HEK293 (cell line): ENCODE measurements around the gene TMEM60.

ENCODE experiments used
- CTCF ChIA-PET: fragments of 350-600 bp; formaldehyde crosslinking; extraction: SDS; loops from one replicate; lab custom pipeline; 2021; ENCODE audit warnings: antibody characterized with exemption; lab: Yijun Ruan, JAX
- POLR2A ChIA-PET: fragments of 300-600 bp; formaldehyde crosslinking; extraction: SDS; loops from one replicate; lab custom pipeline; 2020; ENCODE audit warnings: antibody characterized with exemption, inconsistent platforms; lab: Yijun Ruan, JAX
- H3K27ac ChIP-seq: fragments of 200-500 bp; sonication (Bioruptor generic); 2 replicates; pipeline ENCODE4 v1.5.1; 2014; ENCODE audit warnings: low read depth, low read length, control low read depth, inconsistent platforms; ENCODE audit errors: extremely low read depth
- H3K36me3 ChIP-seq, 2 experiments: fragments of 200-500 bp in 1 of 2; sonication (Bioruptor generic) in 1 of 2; 1 replicate in 1 of 2; 2 replicates in 1 of 2; pipeline ENCODE4 v1.5.1; 2014 to 2017; ENCODE audit warnings: inconsistent platforms in 2 of 2, low read length in 2 of 2; ENCODE audit not compliant: control insufficient read depth in 2 of 2, insufficient read depth in 1 of 2
- H3K4me1 ChIP-seq: fragments of 200-500 bp; sonication (Bioruptor generic); 2 replicates; pipeline ENCODE4 v1.5.1; 2014; ENCODE audit warnings: mild to moderate bottlenecking, low read length, inconsistent platforms; ENCODE audit not compliant: control insufficient read depth, insufficient read depth
- H3K4me3 ChIP-seq: 2 replicates; pipeline ENCODE4 v1.5.1; 2011; ENCODE audit warnings: low read depth, mild to moderate bottlenecking, control low read depth, low read length, moderate library complexity
- H3K9me3 ChIP-seq: fragments of 200-500 bp; sonication (Bioruptor generic); 2 replicates; pipeline ENCODE4 v1.5.1; 2014; ENCODE audit warnings: low read depth, low read length, inconsistent platforms; ENCODE audit not compliant: control insufficient read depth, insufficient read depth
- KLF10 ChIP-seq: fragments of 450-650 bp; IDR thresholded peaks from 2 replicates; pipeline ENCODE4 v1.5.1; 2018; ENCODE audit warnings: missing biosample characterization, mild to moderate bottlenecking, missing genetic modification characterization
- KLF7 ChIP-seq: fragments of 450-650 bp; formaldehyde crosslinking; IDR thresholded peaks from 2 replicates; pipeline ENCODE4 v1.5.1; 2016; ENCODE audit warnings: missing biosample characterization, missing genetic modification characterization, borderline replicate concordance
- MEIS1 ChIP-seq: sonication (generic); formaldehyde crosslinking; IDR thresholded peaks from 2 replicates; pipeline ENCODE4 v1.8.1; 2022; ENCODE audit warnings: missing genetic modification reagents, mild to moderate bottlenecking, borderline replicate concordance
- OVOL3 ChIP-seq: fragments of 450-650 bp; formaldehyde crosslinking; IDR thresholded peaks from 2 replicates; pipeline ENCODE4 v1.5.1; 2016; ENCODE audit warnings: missing biosample characterization, missing genetic modification characterization
- SALL2 ChIP-seq: fragments of 450-650 bp; formaldehyde crosslinking; IDR thresholded peaks from 2 replicates; pipeline ENCODE4 v1.5.0; 2017; ENCODE audit warnings: missing biosample characterization, mild to moderate bottlenecking, missing genetic modification characterization, borderline replicate concordance
- YY2 ChIP-seq: fragments of 450-650 bp; formaldehyde crosslinking; IDR thresholded peaks from 2 replicates; pipeline ENCODE4 v1.5.1; 2016; ENCODE audit warnings: missing biosample characterization, missing genetic modification characterization
- ZBTB7A ChIP-seq: fragments of 450-650 bp; formaldehyde crosslinking; IDR thresholded peaks from 2 replicates; pipeline ENCODE4 v1.5.1; 2016; ENCODE audit warnings: low read depth, missing biosample characterization, missing genetic modification characterization
- ZFP37 ChIP-seq: fragments of 450-650 bp; formaldehyde crosslinking; IDR thresholded peaks from 2 replicates; pipeline ENCODE4 v1.5.1; 2016; ENCODE audit warnings: missing biosample characterization, missing genetic modification characterization
- ZNF138 ChIP-seq: fragments of 450-650 bp; formaldehyde crosslinking; IDR thresholded peaks from 2 replicates; pipeline ENCODE4 v1.5.1; 2016; ENCODE audit warnings: missing biosample characterization, missing genetic modification characterization, borderline replicate concordance
- ZNF266 ChIP-seq: fragments of 450-650 bp; formaldehyde crosslinking; IDR thresholded peaks from 2 replicates; pipeline ENCODE4 v1.5.1; 2016; ENCODE audit warnings: missing biosample characterization, missing genetic modification characterization, low read depth
- ZNF274 ChIP-seq, 2 experiments: fragments of 200-500 bp in 1 of 2; fragments of 450-650 bp in 1 of 2; sonication (Bioruptor generic) in 1 of 2; formaldehyde crosslinking in 1 of 2; IDR thresholded peaks; 2 replicates each; pipeline versions ENCODE4 v1.5.1 to v1.6.1; 2014 to 2016; ENCODE audit warnings: borderline replicate concordance in 1 of 2, inconsistent platforms in 1 of 2, low read length in 1 of 2, missing biosample characterization in 1 of 2, missing genetic modification characterization in 1 of 2
- ZNF302 ChIP-seq: fragments of 450-650 bp; formaldehyde crosslinking; IDR thresholded peaks from 2 replicates; pipeline ENCODE4 v1.5.1; 2016; ENCODE audit warnings: missing biosample characterization, missing genetic modification characterization, low read depth
- ZNF416 ChIP-seq: fragments of 450-650 bp; formaldehyde crosslinking; IDR thresholded peaks from 2 replicates; pipeline ENCODE4 v1.5.1; 2016; ENCODE audit warnings: missing biosample characterization, missing genetic modification characterization
- ZNF510 ChIP-seq: fragments of 450-650 bp; formaldehyde crosslinking; IDR thresholded peaks from 2 replicates; pipeline ENCODE4 v1.5.1; 2018; ENCODE audit warnings: mild to moderate bottlenecking, missing genetic modification characterization, missing biosample characterization; ENCODE audit not compliant: insufficient replicate concordance
- ZNF571 ChIP-seq: fragments of 450-650 bp; formaldehyde crosslinking; IDR thresholded peaks from 2 replicates; pipeline ENCODE4 v1.5.0; 2017; ENCODE audit warnings: missing biosample characterization, missing genetic modification characterization
- ZNF623 ChIP-seq: fragments of 450-650 bp; formaldehyde crosslinking; IDR thresholded peaks from 2 replicates; pipeline ENCODE4 v1.5.1; 2016; ENCODE audit warnings: missing biosample characterization, missing genetic modification characterization
- ZNF660 ChIP-seq: fragments of 450-650 bp; IDR thresholded peaks from 2 replicates; pipeline ENCODE4 v1.5.1; 2018; ENCODE audit warnings: missing biosample characterization, mild to moderate bottlenecking, missing genetic modification characterization
- ZSCAN30 ChIP-seq: fragments of 450-650 bp; IDR thresholded peaks from 2 replicates; pipeline ENCODE4 v1.5.1; 2018; ENCODE audit warnings: missing biosample characterization, mild to moderate bottlenecking, missing genetic modification characterization, moderate library complexity
- TF ChIP-seq, protein P1 (sequence below): fragments of 450-650 bp; formaldehyde crosslinking; IDR thresholded peaks from 2 replicates; pipeline ENCODE4 v1.5.1; 2016; ENCODE audit warnings: missing biosample characterization, missing genetic modification characterization
- TF ChIP-seq, protein P2 (sequence below): fragments of 450-650 bp; formaldehyde crosslinking; IDR thresholded peaks from 2 replicates; pipeline ENCODE4 v1.5.1; 2016; ENCODE audit warnings: missing biosample characterization, missing genetic modification characterization
- TF ChIP-seq, protein P3 (sequence below): fragments of 450-650 bp; formaldehyde crosslinking; IDR thresholded peaks from 2 replicates; pipeline ENCODE4 v1.5.1; 2016; ENCODE audit warnings: missing biosample characterization, missing genetic modification characterization
- TF ChIP-seq, protein P4 (sequence below): fragments of 450-650 bp; formaldehyde crosslinking; IDR thresholded peaks from 2 replicates; pipeline ENCODE4 v1.5.1; 2016; ENCODE audit warnings: missing biosample characterization, missing genetic modification characterization

TMEM60 gene

DNA sequence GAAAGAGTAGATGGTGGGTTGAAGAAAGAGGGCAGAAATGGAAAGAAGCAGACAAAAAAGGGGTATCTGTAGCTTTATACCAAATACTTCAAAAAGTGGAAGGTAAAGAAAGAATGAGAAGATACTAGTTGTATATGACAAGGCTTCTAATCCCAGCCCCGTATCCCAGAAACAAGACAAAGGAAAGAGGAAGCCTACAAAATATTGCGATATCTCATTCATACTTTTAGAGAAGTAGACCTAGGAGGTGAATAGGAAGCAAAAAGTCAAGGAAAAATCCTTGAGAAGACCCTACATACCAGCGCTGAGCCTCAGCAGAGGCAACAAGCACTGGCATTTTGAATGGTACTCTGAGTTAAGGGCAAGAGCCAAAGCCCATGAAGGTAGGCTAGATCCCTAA lies 26.9 kb upstream of the TMEM60 start (continued):
- TF ChIP-seq ZNF623 (tag by site-specific recombination): no peak
- TF ChIP-seq ZNF510 (tag by site-specific recombination): no peak

DNA sequence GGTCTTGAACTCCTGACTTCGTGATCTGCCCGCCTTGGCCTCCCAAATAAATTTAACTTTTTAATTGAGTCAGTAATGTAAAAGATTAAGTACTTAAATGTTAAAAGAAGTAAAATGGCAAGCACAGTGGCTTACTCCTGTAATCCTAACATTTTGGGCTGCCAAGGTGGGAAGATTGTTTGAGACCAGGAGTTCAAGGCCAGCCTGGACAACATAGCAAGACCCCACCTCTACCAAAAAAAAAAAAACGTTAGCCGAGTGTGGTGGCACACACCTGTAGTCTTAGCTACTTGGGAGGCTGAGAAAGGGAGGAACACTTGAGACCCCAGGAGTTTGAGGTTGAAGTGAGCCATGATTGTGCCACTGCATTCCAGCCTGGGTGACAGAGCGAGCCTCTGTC lies 26.4 kb upstream of the TMEM60 start:
- H3K27ac ChIP-seq: no peak overlapping the region
- H3K36me3 ChIP-seq: no peaks in the 10 kb centered on the region; a peak in 1 of 3 replicates
- POLR2A ChIA-PET: no interaction called here
- H3K4me3 ChIP-seq: no peak overlapping the region
- CTCF ChIA-PET: no interaction called here
- no peaks in the 10 kb centered on the region for H3K4me1 ChIP-seq
- TF ChIP-seq KLF7 (tag by site-specific recombination) (no peak), ZNF266 (tag by site-specific recombination) (no peak), ZNF274 (IDR thresholded peaks at IDR 0.05; ENCODE audit: low read length) (no peak), ZNF274 (tag by site-specific recombination; IDR thresholded peaks at IDR 0.05; ENCODE audit: borderline replicate concordance) (no peak), ZSCAN30 (tag by site-specific recombination) (no peak), ZNF138 (tag by site-specific recombination) (no peak), OVOL3 (tag by site-specific recombination) (no peak), KLF10 (tag by site-specific recombination) (no peak), ZFP37 (tag by site-specific recombination) (no peak), SALL2 (tag by site-specific recombination) (no peak), ZNF571 (no peak), ZBTB7A (tag by site-specific recombination) (no peak)
- TF ChIP-seq, protein P1, sequence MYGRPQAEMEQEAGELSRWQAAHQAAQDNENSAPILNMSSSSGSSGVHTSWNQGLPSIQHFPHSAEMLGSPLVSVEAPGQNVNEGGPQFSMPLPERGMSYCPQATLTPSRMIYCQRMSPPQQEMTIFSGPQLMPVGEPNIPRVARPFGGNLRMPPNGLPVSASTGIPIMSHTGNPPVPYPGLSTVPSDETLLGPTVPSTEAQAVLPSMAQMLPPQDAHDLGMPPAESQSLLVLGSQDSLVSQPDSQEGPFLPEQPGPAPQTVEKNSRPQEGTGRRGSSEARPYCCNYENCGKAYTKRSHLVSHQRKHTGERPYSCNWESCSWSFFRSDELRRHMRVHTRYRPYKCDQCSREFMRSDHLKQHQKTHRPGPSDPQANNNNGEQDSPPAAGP: no peak
- TF ChIP-seq, protein P2, sequence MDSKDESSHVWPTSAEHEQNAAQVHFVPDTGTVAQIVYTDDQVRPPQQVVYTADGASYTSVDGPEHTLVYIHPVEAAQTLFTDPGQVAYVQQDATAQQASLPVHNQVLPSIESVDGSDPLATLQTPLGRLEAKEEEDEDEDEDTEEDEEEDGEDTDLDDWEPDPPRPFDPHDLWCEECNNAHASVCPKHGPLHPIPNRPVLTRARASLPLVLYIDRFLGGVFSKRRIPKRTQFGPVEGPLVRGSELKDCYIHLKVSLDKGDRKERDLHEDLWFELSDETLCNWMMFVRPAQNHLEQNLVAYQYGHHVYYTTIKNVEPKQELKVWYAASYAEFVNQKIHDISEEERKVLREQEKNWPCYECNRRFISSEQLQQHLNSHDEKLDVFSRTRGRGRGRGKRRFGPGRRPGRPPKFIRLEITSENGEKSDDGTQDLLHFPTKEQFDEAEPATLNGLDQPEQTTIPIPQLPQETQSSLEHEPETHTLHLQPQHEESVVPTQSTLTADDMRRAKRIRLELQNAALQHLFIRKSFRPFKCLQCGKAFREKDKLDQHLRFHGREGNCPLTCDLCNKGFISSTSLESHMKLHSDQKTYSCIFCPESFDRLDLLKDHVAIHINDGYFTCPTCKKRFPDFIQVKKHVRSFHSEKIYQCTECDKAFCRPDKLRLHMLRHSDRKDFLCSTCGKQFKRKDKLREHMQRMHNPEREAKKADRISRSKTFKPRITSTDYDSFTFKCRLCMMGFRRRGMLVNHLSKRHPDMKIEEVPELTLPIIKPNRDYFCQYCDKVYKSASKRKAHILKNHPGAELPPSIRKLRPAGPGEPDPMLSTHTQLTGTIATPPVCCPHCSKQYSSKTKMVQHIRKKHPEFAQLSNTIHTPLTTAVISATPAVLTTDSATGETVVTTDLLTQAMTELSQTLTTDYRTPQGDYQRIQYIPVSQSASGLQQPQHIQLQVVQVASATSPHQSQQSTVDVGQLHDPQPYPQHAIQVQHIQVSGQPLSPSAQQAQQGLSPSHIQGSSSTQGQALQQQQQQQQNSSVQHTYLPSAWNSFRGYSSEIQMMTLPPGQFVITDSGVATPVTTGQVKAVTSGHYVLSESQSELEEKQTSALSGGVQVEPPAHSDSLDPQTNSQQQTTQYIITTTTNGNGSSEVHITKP: no peak
- TF ChIP-seq, protein P3, sequence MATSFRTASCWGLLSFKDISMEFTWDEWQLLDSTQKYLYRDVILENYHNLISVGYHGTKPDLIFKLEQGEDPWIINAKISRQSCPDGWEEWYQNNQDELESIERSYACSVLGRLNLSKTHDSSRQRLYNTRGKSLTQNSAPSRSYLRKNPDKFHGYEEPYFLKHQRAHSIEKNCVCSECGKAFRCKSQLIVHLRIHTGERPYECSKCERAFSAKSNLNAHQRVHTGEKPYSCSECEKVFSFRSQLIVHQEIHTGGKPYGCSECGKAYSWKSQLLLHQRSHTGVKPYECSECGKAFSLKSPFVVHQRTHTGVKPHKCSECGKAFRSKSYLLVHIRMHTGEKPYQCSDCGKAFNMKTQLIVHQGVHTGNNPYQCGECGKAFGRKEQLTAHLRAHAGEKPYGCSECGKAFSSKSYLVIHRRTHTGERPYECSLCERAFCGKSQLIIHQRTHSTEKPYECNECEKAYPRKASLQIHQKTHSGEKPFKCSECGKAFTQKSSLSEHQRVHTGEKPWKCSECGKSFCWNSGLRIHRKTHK (tag by site-specific recombination): no peak
- no peaks in the 10 kb centered on the region for H3K9me3 ChIP-seq

DNA sequence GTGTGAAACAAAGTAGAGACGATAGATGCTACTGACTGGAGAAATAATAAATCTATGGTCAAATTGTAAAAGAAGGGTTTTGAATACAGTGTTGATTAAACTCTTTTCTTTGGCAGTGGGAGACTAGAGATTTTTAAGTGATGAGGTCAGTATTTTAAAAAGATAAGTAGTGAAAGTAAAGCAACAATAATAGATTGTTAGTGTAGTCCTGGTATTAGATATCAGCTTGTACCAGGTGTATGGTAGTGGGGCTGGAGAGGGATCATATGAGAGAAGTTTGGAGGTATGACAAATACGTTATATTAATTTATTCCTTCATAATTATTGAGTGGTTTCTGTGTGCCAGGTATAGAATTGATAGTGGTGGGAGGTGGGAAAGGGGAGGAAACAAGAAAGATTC lies 25.6 kb upstream of the TMEM60 start:
- H3K27ac ChIP-seq: no peak overlapping the region
- H3K9me3 ChIP-seq: no peaks in the 10 kb centered on the region
- TF ChIP-seq MEIS1 (CRISPR knock-in tag) (no peak), YY2 (tag by site-specific recombination) (no peak), ZNF302 (no peak), ZNF416 (tag by site-specific recombination) (no peak), ZNF660 (no peak)
- TF ChIP-seq, protein P4, sequence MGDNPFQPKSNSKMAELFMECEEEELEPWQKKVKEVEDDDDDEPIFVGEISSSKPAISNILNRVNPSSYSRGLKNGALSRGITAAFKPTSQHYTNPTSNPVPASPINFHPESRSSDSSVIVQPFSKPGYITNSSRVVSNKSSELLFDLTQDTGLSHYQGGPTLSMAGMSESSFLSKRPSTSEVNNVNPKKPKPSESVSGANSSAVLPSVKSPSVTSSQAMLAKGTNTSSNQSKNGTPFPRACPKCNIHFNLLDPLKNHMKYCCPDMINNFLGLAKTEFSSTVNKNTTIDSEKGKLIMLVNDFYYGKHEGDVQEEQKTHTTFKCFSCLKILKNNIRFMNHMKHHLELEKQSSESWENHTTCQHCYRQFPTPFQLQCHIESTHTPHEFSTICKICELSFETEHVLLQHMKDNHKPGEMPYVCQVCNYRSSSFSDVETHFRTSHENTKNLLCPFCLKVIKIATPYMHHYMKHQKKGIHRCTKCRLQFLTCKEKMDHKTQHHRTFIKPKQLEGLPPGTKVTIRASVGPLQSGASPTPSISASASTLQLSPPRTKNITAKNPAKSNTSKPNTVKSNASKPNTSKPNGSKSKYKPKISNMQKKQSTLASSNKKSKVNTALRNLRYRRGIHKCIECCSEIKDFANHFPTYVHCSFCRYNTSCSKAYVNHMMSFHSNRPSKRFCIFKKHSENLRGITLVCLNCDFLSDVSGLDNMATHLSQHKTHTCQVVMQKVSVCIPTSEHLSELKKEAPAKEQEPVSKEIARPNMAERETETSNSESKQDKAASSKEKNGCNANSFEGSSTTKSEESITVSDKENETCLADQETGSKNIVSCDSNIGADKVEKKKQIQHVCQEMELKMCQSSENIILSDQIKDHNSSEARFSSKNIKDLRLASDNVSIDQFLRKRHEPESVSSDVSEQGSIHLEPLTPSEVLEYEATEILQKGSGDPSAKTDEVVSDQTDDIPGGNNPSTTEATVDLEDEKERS (tag by site-specific recombination): no peak
- no peaks in the 10 kb centered on the region for H3K4me1 ChIP-seq
- ChIA-PET POLR2A (no interaction called here), CTCF (interaction anchor here (0.6 kb wide), 1 partner anchor 11 kb away, joined by 5 read pairs; no protein-coding TSS in a partner anchor)
- H3K36me3 ChIP-seq: no peaks in the 10 kb centered on the region; a peak in 1 of 3 replicates
- H3K4me3 ChIP-seq: no peak overlapping the region
